Central memory CD8-positive, alpha-beta T cell (primary cell): ENCODE data around the gene RABGAP1.

Experiments
- ATAC-seq: fragments of 150-1000 bp; cut with Tn5 transposase; replicated peaks from 2 replicates; pipeline ENCODE4 v1.10.0; 2022; ENCODE audit warnings: mild to moderate bottlenecking, moderate FRiP score, moderate number of reproducible peaks; ENCODE audit not compliant: poor library complexity, severe bottlenecking; ENCODE audit errors: extremely low read depth
- DNase-seq, 2 donors: peaks; one replicate each; pipeline ENCODE4 v3.0.0; 2021; ENCODE audit warnings: low spot score in 2 of 2
- H3K27ac Mint-ChIP-seq: one replicate; pipeline ENCODE4 v1.8.0; 2022; ENCODE audit warnings: low read depth, mild to moderate bottlenecking, moderate library complexity, mixed read lengths
- H3K27me3 Mint-ChIP-seq: one replicate; pipeline ENCODE4 v1.8.0; 2022; ENCODE audit warnings: mixed read lengths
- H3K36me3 Mint-ChIP-seq: one replicate; pipeline ENCODE4 v1.8.0; 2022; ENCODE audit warnings: mild to moderate bottlenecking, moderate library complexity, mixed read lengths; ENCODE audit not compliant: insufficient read depth
- H3K4me1 Mint-ChIP-seq: one replicate; pipeline ENCODE4 v1.8.0; 2022; ENCODE audit warnings: mixed read lengths
- H3K4me3 Mint-ChIP-seq: one replicate; pipeline ENCODE4 v1.8.0; 2022; ENCODE audit warnings: mild to moderate bottlenecking, moderate library complexity, mixed read lengths
- H3K9me3 Mint-ChIP-seq: one replicate; pipeline ENCODE4 v1.8.0; 2022; ENCODE audit warnings: mixed read lengths

RABGAP1 gene

GRCh38 chr9:122930541-122931225 is 10.1 kb upstream of the RABGAP1 start:
- peak; percentile 26 for ATAC-seq
- Mint-ChIP-seq H3K27ac (peak overlapping the region; percentile 96), H3K4me3 (no peak overlapping the region), H3K9me3 (no peaks in the 10 kb centered on the region), H3K36me3 (peaks cover 12% of the 10 kb centered on the region), H3K4me1 (peaks cover 13% of the 10 kb centered on the region), H3K27me3 (no peaks in the 10 kb centered on the region)
- DNase-seq = no peak

GRCh38 chr9:122931226-122932121 is 9.3 kb upstream of the RABGAP1 start, which contains the start of gene ZBTB26:
ZBTB26 (minus strand) TSS chr9:122931512; CDS start chr9:122919934, 11,578 bp downstream.
- Mint-ChIP-seq H3K36me3 (peaks cover 12% of the 10 kb centered on the region), H3K27me3 (no peaks in the 10 kb centered on the region), H3K9me3 (no peaks in the 10 kb centered on the region), H3K4me1 (peaks cover 13% of the 10 kb centered on the region), H3K27ac (peak within 1 kb of the TSS; percentile 96), H3K4me3 (no peak within 1 kb of the TSS)
- DNase-seq = peak; percentile 77 to 81
- peak; percentile 98 for ATAC-seq

- Mint-ChIP-seq H3K9me3 (no peaks in the 10 kb centered on the region), H3K36me3 (peaks cover 16% of the 10 kb centered on the region), H3K27ac (no peak overlapping the region), H3K4me3 (no peak overlapping the region), H3K27me3 (no peaks in the 10 kb centered on the region), H3K4me1 (peaks cover 27% of the 10 kb centered on the region)
- no peak for DNase-seq
- no peak for ATAC-seq
Measured at GRCh38 chr9:122936464-122936863, 4.4 kb upstream of the RABGAP1 start.

GRCh38 chr9:122936883-122937282 is 3.9 kb upstream of the RABGAP1 start:
- ATAC-seq (no peak), DNase-seq (no peak)
- Mint-ChIP-seq H3K27me3 (no peaks in the 10 kb centered on the region), H3K27ac (no peak overlapping the region), H3K9me3 (no peaks in the 10 kb centered on the region), H3K4me3 (no peak overlapping the region), H3K36me3 (peaks cover 14% of the 10 kb centered on the region), H3K4me1 (peaks cover 30% of the 10 kb centered on the region)

- DNase-seq (no peak), ATAC-seq (no peak)
- peaks cover 9% of the 10 kb centered on the region for H3K36me3 Mint-ChIP-seq
- H3K4me1 Mint-ChIP-seq = peaks cover 22% of the 10 kb centered on the region
- H3K4me3 Mint-ChIP-seq = no peak overlapping the region
- H3K27me3 Mint-ChIP-seq = no peaks in the 10 kb centered on the region
- H3K27ac Mint-ChIP-seq = no peak overlapping the region
- no peaks in the 10 kb centered on the region for H3K9me3 Mint-ChIP-seq
Measured at GRCh38 chr9:122939601-122940000, 1.2 kb upstream of the RABGAP1 start.

- Mint-ChIP-seq H3K4me3 (peak overlapping the region; percentile 95), H3K27ac (peak overlapping the region; percentile 93), H3K4me1 (peaks cover 26% of the 10 kb centered on the region), H3K9me3 (no peaks in the 10 kb centered on the region), H3K36me3 (peaks cover 9% of the 10 kb centered on the region), H3K27me3 (no peaks in the 10 kb centered on the region)
- DNase-seq (no peak), ATAC-seq (no peak)
Measured at GRCh38 chr9:122940454-122940748, 419 bp upstream of the RABGAP1 start.

- peak overlapping the region; percentile 95 for H3K4me3 Mint-ChIP-seq
- ATAC-seq (no peak), DNase-seq (no peak)
- peaks cover 9% of the 10 kb centered on the region for H3K36me3 Mint-ChIP-seq
- no peaks in the 10 kb centered on the region for H3K27me3 Mint-ChIP-seq
- H3K27ac Mint-ChIP-seq = peak overlapping the region; percentile 93
- no peaks in the 10 kb centered on the region for H3K9me3 Mint-ChIP-seq
- H3K4me1 Mint-ChIP-seq = peaks cover 32% of the 10 kb centered on the region
Measured at GRCh38 chr9:122941582-122942234, 888 bp downstream of the RABGAP1 start.

- Mint-ChIP-seq H3K27me3 (no peaks in the 10 kb centered on the region), H3K36me3 (peaks cover 7% of the 10 kb centered on the region), H3K9me3 (no peaks in the 10 kb centered on the region), H3K4me1 (peaks cover 56% of the 10 kb centered on the region), H3K27ac (no peak overlapping the region), H3K4me3 (no peak overlapping the region)
- ATAC-seq (no peak), DNase-seq (no peak)
Measured at GRCh38 chr9:122944960-122945888, 4.4 kb downstream of the RABGAP1 start.

GRCh38 chr9:122946461-122947005 is 5.7 kb downstream of the RABGAP1 start:
- ATAC-seq (no peak), DNase-seq (no peak)
- Mint-ChIP-seq H3K9me3 (no peaks in the 10 kb centered on the region), H3K36me3 (peaks cover 2% of the 10 kb centered on the region), H3K4me1 (peaks cover 55% of the 10 kb centered on the region), H3K27me3 (no peaks in the 10 kb centered on the region), H3K27ac (peak overlapping the region; percentile 88), H3K4me3 (no peak overlapping the region)

GRCh38 chr9:122948313-122948712 is 7.5 kb downstream of the RABGAP1 start:
- ATAC-seq (peak; percentile 71), DNase-seq (no peak)
- H3K36me3 Mint-ChIP-seq = peaks cover 2% of the 10 kb centered on the region
- H3K27me3 Mint-ChIP-seq = no peaks in the 10 kb centered on the region
- no peaks in the 10 kb centered on the region for H3K9me3 Mint-ChIP-seq
- H3K4me3 Mint-ChIP-seq = peak overlapping the region; percentile 21
- H3K27ac Mint-ChIP-seq = peak overlapping the region; percentile 88
- peaks cover 47% of the 10 kb centered on the region for H3K4me1 Mint-ChIP-seq

- peaks cover 2% of the 10 kb centered on the region for H3K36me3 Mint-ChIP-seq
- H3K27ac Mint-ChIP-seq = no peak overlapping the region
- H3K4me1 Mint-ChIP-seq = peaks cover 54% of the 10 kb centered on the region
- no peak for ATAC-seq
- H3K27me3 Mint-ChIP-seq = no peaks in the 10 kb centered on the region
- no peaks in the 10 kb centered on the region for H3K9me3 Mint-ChIP-seq
- DNase-seq = no peak
- H3K4me3 Mint-ChIP-seq = no peak overlapping the region
Measured at GRCh38 chr9:122949696-122950095, 8.9 kb downstream of the RABGAP1 start.

- Mint-ChIP-seq H3K27ac (no peak overlapping the region), H3K4me3 (no peak overlapping the region), H3K36me3 (peaks cover 2% of the 10 kb centered on the region), H3K4me1 (peaks cover 51% of the 10 kb centered on the region), H3K27me3 (no peaks in the 10 kb centered on the region), H3K9me3 (no peaks in the 10 kb centered on the region)
- DNase-seq (no peak), ATAC-seq (no peak)
Measured at GRCh38 chr9:122950263-122950662, 9.4 kb downstream of the RABGAP1 start.
